Loucy (cell line): Measurements from ENCODE around the gene RPN2.

Source experiments
- H2AFZ ChIP-seq: fragments of 200-600 bp; sonication (generic); 2 replicates; pipeline ENCODE4 v1.6.0; 2016; ENCODE audit warnings: antibody characterized with exemption, mild to moderate bottlenecking, low read length, moderate library complexity
- H3F3A ChIP-seq: fragments of 200-600 bp; 2 replicates; pipeline ENCODE4 v1.6.0; 2016; ENCODE audit warnings: antibody characterized with exemption, low read depth, mild to moderate bottlenecking
- H3K27me3 ChIP-seq: fragments of 200-600 bp; sonication (generic); 2 replicates; pipeline ENCODE4 v1.6.1; 2014; ENCODE audit warnings: low read length, mild to moderate bottlenecking; ENCODE audit not compliant: insufficient read depth, poor library complexity, severe bottlenecking
- H3K36me3 ChIP-seq: fragments of 200-600 bp; sonication (generic); 2 replicates; pipeline ENCODE4 v1.6.1; 2016; ENCODE audit warnings: low read length; ENCODE audit not compliant: insufficient read depth
- H3K4me1 ChIP-seq: fragments of 200-600 bp; sonication (generic); 2 replicates; pipeline ENCODE4 v1.5.1; 2014; ENCODE audit warnings: low read length, mild to moderate bottlenecking; ENCODE audit not compliant: insufficient read depth, poor library complexity, severe bottlenecking
- H3K4me2 ChIP-seq: fragments of 200-600 bp; sonication (generic); 2 replicates; pipeline ENCODE4 v1.6.0; 2014; ENCODE audit warnings: antibody characterized with exemption, low read length, low read depth, mild to moderate bottlenecking; ENCODE audit not compliant: poor library complexity, severe bottlenecking
- H3K4me3 ChIP-seq: fragments of 200-600 bp; sonication (generic); 2 replicates; pipeline ENCODE4 v1.5.1; 2014; ENCODE audit warnings: low read length, mild to moderate bottlenecking, mixed read lengths; ENCODE audit not compliant: poor library complexity, severe bottlenecking
- H3K79me2 ChIP-seq: fragments of 200-600 bp; sonication (generic); 2 replicates; pipeline ENCODE4 v1.6.1; 2014; ENCODE audit warnings: low read length; ENCODE audit not compliant: insufficient read depth
- H3K9ac ChIP-seq: fragments of 200-600 bp; sonication (generic); 2 replicates; pipeline ENCODE4 v1.6.0; 2014; ENCODE audit warnings: mild to moderate bottlenecking, low read depth, low read length, moderate library complexity; ENCODE audit not compliant: poor library complexity, severe bottlenecking
- H3K9me2 ChIP-seq: fragments of 200-600 bp; sonication (generic); replicated peaks from 2 replicates; pipeline ENCODE4 v1.6.1; 2016; ENCODE audit warnings: low read depth, low read length, mixed read lengths
- H3K9me3 ChIP-seq: fragments of 200-600 bp; sonication (generic); 2 replicates; pipeline ENCODE4 v1.6.1; 2014; ENCODE audit warnings: mild to moderate bottlenecking, antibody characterized with exemption, low read length, low read depth; ENCODE audit not compliant: insufficient read depth
- H4K20me1 ChIP-seq: fragments of 200-600 bp; sonication (generic); 2 replicates; pipeline ENCODE4 v1.6.0; 2014; ENCODE audit warnings: antibody characterized with exemption, low read length, mild to moderate bottlenecking; ENCODE audit not compliant: insufficient read depth, poor library complexity, severe bottlenecking
- CTCF ChIP-seq: fragments of 200-600 bp; sonication (generic); conservative IDR thresholded peaks from 2 replicates; pipeline ENCODE4 v1.5.1; 2014; ENCODE audit warnings: mild to moderate bottlenecking, antibody characterized with exemption, low read length
- EZH2phosphoT487 ChIP-seq: fragments of 200-600 bp; IDR thresholded peaks from 2 replicates; pipeline ENCODE4 v1.6.1; 2018; ENCODE audit warnings: antibody characterized with exemption, mild to moderate bottlenecking, moderate library complexity, borderline replicate concordance

Gene RPN2

GRCh38 chr20:37194621-37195417, 15.7 kb downstream of the RPN2 start:
- no peak overlapping the region for H2AFZ ChIP-seq
- no peaks in the 10 kb centered on the region for H3K9me3 ChIP-seq
- H3K27me3 ChIP-seq: no peaks in the 10 kb centered on the region
- peaks cover 40% of the 10 kb centered on the region for H3K4me1 ChIP-seq
- peaks cover 87% of the 10 kb centered on the region for H3K79me2 ChIP-seq
- H3K9me2 ChIP-seq: no peaks in the 10 kb centered on the region
- H4K20me1 ChIP-seq: peaks cover 67% of the 10 kb centered on the region
- H3K4me3 ChIP-seq: peak overlapping the region; percentile 50
- TF ChIP-seq EZH2phosphoT487: no peak
- no peak for TF ChIP-seq CTCF
- H3K4me2 ChIP-seq: peak overlapping the region; percentile 75
- H3K36me3 ChIP-seq: peaks cover 57% of the 10 kb centered on the region; the same call in 1 of the 2 replicates
- H3K9ac ChIP-seq: peak overlapping the region; percentile 37
- H3F3A ChIP-seq: peaks cover 6% of the 10 kb centered on the region; the same call in 1 of the 2 replicates

GRCh38 chr20:37198932-37199660, 20.0 kb downstream of the RPN2 start:
- H3K4me1 ChIP-seq: peaks cover 11% of the 10 kb centered on the region
- H3K4me2 ChIP-seq: no peak overlapping the region
- no peak overlapping the region for H3K4me3 ChIP-seq
- H2AFZ ChIP-seq: no peak overlapping the region
- peaks cover 41% of the 10 kb centered on the region for H4K20me1 ChIP-seq
- TF ChIP-seq EZH2phosphoT487 (no peak), CTCF (no peak)
- no peaks in the 10 kb centered on the region for H3K9me3 ChIP-seq
- H3F3A ChIP-seq: peaks cover 3% of the 10 kb centered on the region; the same call in 1 of the 2 replicates
- peaks cover 54% of the 10 kb centered on the region for H3K79me2 ChIP-seq
- no peaks in the 10 kb centered on the region for H3K27me3 ChIP-seq
- no peaks in the 10 kb centered on the region for H3K9me2 ChIP-seq
- H3K36me3 ChIP-seq: peaks cover 75% of the 10 kb centered on the region
- H3K9ac ChIP-seq: no peak overlapping the region

GRCh38 chr20:37200376-37200775, 21.2 kb downstream of the RPN2 start:
- no peak overlapping the region for H3K9ac ChIP-seq
- TF ChIP-seq CTCF (no peak), EZH2phosphoT487 (no peak)
- no peaks in the 10 kb centered on the region for H3K9me3 ChIP-seq
- H3K4me1 ChIP-seq: peaks cover 1% of the 10 kb centered on the region
- H3K36me3 ChIP-seq: peaks cover 88% of the 10 kb centered on the region
- peaks cover 35% of the 10 kb centered on the region for H4K20me1 ChIP-seq
- no peaks in the 10 kb centered on the region for H3F3A ChIP-seq
- no peaks in the 10 kb centered on the region for H3K27me3 ChIP-seq
- peaks cover 49% of the 10 kb centered on the region for H3K79me2 ChIP-seq
- H2AFZ ChIP-seq: no peak overlapping the region
- H3K4me2 ChIP-seq: no peak overlapping the region
- H3K9me2 ChIP-seq: no peaks in the 10 kb centered on the region
- H3K4me3 ChIP-seq: no peak overlapping the region
